Retinal pigment epithelial cell (primary cell): ENCODE measurements around the gene CNTN4.

Experiments used
- DNase-seq: peaks from one replicate; pipeline ENCODE4 v3.0.0-alpha.2; 2010; ENCODE audit warnings: low read depth
- H3K4me3 ChIP-seq: 2 replicates; pipeline ENCODE4 v1.5.1; 2011; ENCODE audit warnings: mild to moderate bottlenecking, low read length, control low read depth, moderate library complexity
- TF ChIP-seq, protein P1 (sequence below): conservative IDR thresholded peaks from 2 replicates; pipeline ENCODE4 v1.5.1; 2011; ENCODE audit warnings: low read depth, low read length, control low read depth, inconsistent platforms

The CNTN4 gene

GRCh38 chr3:3105246-3105645 lies 1006.6 kb downstream of the CNTN4 start:
- DNase-seq, result no peak
- TF ChIP-seq, protein P1, sequence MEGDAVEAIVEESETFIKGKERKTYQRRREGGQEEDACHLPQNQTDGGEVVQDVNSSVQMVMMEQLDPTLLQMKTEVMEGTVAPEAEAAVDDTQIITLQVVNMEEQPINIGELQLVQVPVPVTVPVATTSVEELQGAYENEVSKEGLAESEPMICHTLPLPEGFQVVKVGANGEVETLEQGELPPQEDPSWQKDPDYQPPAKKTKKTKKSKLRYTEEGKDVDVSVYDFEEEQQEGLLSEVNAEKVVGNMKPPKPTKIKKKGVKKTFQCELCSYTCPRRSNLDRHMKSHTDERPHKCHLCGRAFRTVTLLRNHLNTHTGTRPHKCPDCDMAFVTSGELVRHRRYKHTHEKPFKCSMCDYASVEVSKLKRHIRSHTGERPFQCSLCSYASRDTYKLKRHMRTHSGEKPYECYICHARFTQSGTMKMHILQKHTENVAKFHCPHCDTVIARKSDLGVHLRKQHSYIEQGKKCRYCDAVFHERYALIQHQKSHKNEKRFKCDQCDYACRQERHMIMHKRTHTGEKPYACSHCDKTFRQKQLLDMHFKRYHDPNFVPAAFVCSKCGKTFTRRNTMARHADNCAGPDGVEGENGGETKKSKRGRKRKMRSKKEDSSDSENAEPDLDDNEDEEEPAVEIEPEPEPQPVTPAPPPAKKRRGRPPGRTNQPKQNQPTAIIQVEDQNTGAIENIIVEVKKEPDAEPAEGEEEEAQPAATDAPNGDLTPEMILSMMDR, result no peak
- no peak overlapping the region for H3K4me3 ChIP-seq

- DNase-seq, result no peak
- TF ChIP-seq, protein P1, result no peak
These were observed 1007.1 kb downstream of the CNTN4 start for GRCh38 chr3:3105815-3106214.

DNA sequence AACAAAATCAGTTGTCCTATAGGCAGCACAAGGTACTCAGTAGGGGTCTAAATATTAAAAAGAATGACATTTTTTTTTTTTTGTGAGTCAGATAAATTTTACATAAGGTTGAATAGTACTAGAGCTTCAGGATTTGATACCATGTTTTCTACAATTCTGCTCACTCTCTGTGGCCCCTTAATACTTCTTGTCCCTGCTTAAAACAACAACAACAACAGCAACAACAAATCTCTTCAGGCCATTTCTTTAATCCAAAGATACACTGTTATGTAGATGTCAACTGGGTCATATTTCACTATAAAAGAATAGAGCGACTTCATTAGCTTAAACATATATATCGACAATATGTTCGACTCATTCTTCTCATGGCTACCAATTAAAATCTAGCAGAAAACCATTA lies 1008.5 kb downstream of the CNTN4 start:
- TF ChIP-seq, protein P1, result no peak
- DNase-seq, result no peak
- no peak overlapping the region for H3K4me3 ChIP-seq

More at GRCh38 chr3:3105815-3106214, 1007.1 kb downstream of the CNTN4 start:
- no peak overlapping the region for H3K4me3 ChIP-seq
